Spleen (tissue), 7 donors: ENCODE measurements around the gene ABCF1.

ENCODE experiments used
- POLR2A ChIP-seq, 3 donors: fragments of 450-650 bp; IDR thresholded peaks; one replicate each; pipeline ENCODE4 v1.5.1; 2017; ENCODE audit warnings: antibody characterized with exemption in 3 of 3, mild to moderate bottlenecking in 1 of 3
- POLR2AphosphoS5 ChIP-seq, 3 donors: sonication (generic); formaldehyde crosslinking; IDR thresholded peaks; one replicate each; pipeline ENCODE4 v1.5.1; 2017; ENCODE audit warnings: antibody characterized with exemption in 3 of 3
- TF ChIP-seq, protein P1 (sequence below), 11 experiments: fragments of 200-600 bp in 7 of 11; fragments of 450-650 bp in 4 of 11; sonication (generic) in 4 of 11; IDR thresholded peaks in 8 of 11; conservative IDR thresholded peaks in 3 of 11; 1 replicate in 7 of 11; 2 replicates in 4 of 11; pipeline versions ENCODE4 v1.4.0 to v1.8.0; 2016 to 2021; ENCODE audit warnings: antibody characterized with exemption in 11 of 11, inconsistent platforms in 4 of 11, mild to moderate bottlenecking in 1 of 11
- donor health status: DM: no; HTN: no; CAD: no; lungs with moderate emphysema.
- donor health status: DM: no; HTN: no; CAD: no.
- donor health status: DM: no; HTN: no; CAD: no.

DNA sequence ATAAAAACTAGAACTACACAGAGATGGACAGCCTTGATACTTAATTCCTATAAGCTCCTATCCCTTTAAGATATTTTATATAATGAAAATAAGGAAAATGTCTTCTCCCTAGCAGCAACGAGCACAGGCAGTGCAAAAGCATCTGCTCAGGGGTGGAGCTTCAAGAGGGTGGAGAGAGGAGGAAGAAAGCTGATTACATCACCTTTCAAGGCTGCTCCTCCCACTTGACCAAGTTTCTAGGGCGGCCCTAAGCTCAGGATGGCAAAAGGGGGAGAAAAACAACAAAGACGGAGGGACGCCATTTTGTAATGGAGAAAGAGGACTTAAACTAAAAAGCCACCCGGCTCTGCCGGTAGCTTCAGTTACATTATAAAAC lies 43.6 kb downstream of the ABCF1 start:
- TF ChIP-seq, protein P1, sequence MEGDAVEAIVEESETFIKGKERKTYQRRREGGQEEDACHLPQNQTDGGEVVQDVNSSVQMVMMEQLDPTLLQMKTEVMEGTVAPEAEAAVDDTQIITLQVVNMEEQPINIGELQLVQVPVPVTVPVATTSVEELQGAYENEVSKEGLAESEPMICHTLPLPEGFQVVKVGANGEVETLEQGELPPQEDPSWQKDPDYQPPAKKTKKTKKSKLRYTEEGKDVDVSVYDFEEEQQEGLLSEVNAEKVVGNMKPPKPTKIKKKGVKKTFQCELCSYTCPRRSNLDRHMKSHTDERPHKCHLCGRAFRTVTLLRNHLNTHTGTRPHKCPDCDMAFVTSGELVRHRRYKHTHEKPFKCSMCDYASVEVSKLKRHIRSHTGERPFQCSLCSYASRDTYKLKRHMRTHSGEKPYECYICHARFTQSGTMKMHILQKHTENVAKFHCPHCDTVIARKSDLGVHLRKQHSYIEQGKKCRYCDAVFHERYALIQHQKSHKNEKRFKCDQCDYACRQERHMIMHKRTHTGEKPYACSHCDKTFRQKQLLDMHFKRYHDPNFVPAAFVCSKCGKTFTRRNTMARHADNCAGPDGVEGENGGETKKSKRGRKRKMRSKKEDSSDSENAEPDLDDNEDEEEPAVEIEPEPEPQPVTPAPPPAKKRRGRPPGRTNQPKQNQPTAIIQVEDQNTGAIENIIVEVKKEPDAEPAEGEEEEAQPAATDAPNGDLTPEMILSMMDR (IDR thresholded peaks at IDR 0.05 in 8 of 11, conservative IDR thresholded peaks at IDR 0.05 in 3 of 11) = no peak
- peak in 2 of 3 donors; percentile 23 to 93 for TF ChIP-seq POLR2AphosphoS5 (IDR thresholded peaks at IDR 0.05)
- peak in 2 of 3 donors; percentile 23 to 62 for TF ChIP-seq POLR2A (IDR thresholded peaks at IDR 0.05)
